H1 (cell line): ENCODE data around the gene NDUFV1.

Experiments used
- BCL11A ChIP-seq, 2 experiments: IDR thresholded peaks; one replicate each; pipeline ENCODE4 v1.6.1; 2011; ENCODE audit warnings: low read depth in 2 of 2, low read length in 2 of 2, mild to moderate bottlenecking in 2 of 2
- CTBP2 ChIP-seq: IDR thresholded peaks from 2 replicates; pipeline ENCODE4 v1.7.0; 2011; ENCODE audit warnings: borderline replicate concordance, mild to moderate bottlenecking, moderate library complexity, mixed read lengths, low read length; ENCODE audit not compliant: insufficient read depth, insufficient read length
- EZH2 ChIP-seq: fragments of 200-600 bp; sonication (generic); IDR thresholded peaks from 2 replicates; pipeline ENCODE4 v1.7.1; 2012; ENCODE audit warnings: low read depth, mild to moderate bottlenecking, moderate library complexity, low read length, inconsistent platforms; ENCODE audit not compliant: severe bottlenecking
- JUN ChIP-seq: IDR thresholded peaks from 2 replicates; pipeline ENCODE4 v1.6.1; 2011; ENCODE audit warnings: low read depth, mild to moderate bottlenecking, improper control_type of control experiment, low read length
- MAFK ChIP-seq: IDR thresholded peaks from 2 replicates; pipeline ENCODE4 v1.6.1; 2012; ENCODE audit warnings: low read depth, mild to moderate bottlenecking, improper control_type of control experiment, low read length
- POLR2A ChIP-seq, 2 experiments: IDR thresholded peaks; 1 replicate in 1 of 2; 2 replicates in 1 of 2; pipeline ENCODE4 v1.6.1; 2011; ENCODE audit warnings: low read depth in 2 of 2, low read length in 2 of 2, mild to moderate bottlenecking in 2 of 2; ENCODE audit errors: control extremely low read depth in 1 of 2
- POU5F1 ChIP-seq: IDR thresholded peaks from 2 replicates; pipeline ENCODE4 v1.6.1; 2011; ENCODE audit warnings: low read depth, mild to moderate bottlenecking, low read length, moderate library complexity
- RAD21 ChIP-seq, 2 experiments: IDR thresholded peaks in 1 of 2; conservative IDR thresholded peaks in 1 of 2; 2 replicates each; pipeline ENCODE4 v1.6.1; 2011; ENCODE audit warnings: low read depth in 2 of 2, low read length in 2 of 2, improper control_type of control experiment in 1 of 2, inconsistent platforms in 1 of 2, mild to moderate bottlenecking in 1 of 2, moderate library complexity in 1 of 2
- RFX5 ChIP-seq: IDR thresholded peaks from 2 replicates; pipeline ENCODE4 v1.6.1; 2011; ENCODE audit warnings: low read depth, low read length, improper control_type of control experiment, borderline replicate concordance
- SP1 ChIP-seq: IDR thresholded peaks from 2 replicates; pipeline ENCODE4 v1.6.1; 2011; ENCODE audit warnings: low read depth, low read length
- USF2 ChIP-seq: IDR thresholded peaks from 2 replicates; pipeline ENCODE4 v1.6.1; 2011; ENCODE audit warnings: low read length, improper control_type of control experiment
- YY1 ChIP-seq: IDR thresholded peaks from 2 replicates; pipeline ENCODE4 v1.6.1; 2011; ENCODE audit warnings: low read depth, mild to moderate bottlenecking, low read length
- TF ChIP-seq, protein P1 (sequence below), 3 experiments: IDR thresholded peaks; 1 replicate in 2 of 3; 2 replicates in 1 of 3; pipeline versions ENCODE4 v1.5.1 to v1.6.1; 2011; ENCODE audit warnings: low read length in 3 of 3, mild to moderate bottlenecking in 3 of 3, inconsistent platforms in 2 of 3, low read depth in 1 of 3, moderate library complexity in 1 of 3; ENCODE audit not compliant: insufficient read depth in 1 of 3; ENCODE audit errors: control extremely low read depth in 1 of 3

GRCh38 chr11:67631853-67632174 is 25.1 kb downstream of the NDUFV1 start:
- TF ChIP-seq, protein P1, sequence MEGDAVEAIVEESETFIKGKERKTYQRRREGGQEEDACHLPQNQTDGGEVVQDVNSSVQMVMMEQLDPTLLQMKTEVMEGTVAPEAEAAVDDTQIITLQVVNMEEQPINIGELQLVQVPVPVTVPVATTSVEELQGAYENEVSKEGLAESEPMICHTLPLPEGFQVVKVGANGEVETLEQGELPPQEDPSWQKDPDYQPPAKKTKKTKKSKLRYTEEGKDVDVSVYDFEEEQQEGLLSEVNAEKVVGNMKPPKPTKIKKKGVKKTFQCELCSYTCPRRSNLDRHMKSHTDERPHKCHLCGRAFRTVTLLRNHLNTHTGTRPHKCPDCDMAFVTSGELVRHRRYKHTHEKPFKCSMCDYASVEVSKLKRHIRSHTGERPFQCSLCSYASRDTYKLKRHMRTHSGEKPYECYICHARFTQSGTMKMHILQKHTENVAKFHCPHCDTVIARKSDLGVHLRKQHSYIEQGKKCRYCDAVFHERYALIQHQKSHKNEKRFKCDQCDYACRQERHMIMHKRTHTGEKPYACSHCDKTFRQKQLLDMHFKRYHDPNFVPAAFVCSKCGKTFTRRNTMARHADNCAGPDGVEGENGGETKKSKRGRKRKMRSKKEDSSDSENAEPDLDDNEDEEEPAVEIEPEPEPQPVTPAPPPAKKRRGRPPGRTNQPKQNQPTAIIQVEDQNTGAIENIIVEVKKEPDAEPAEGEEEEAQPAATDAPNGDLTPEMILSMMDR (IDR thresholded peaks at IDR 0.05; ENCODE audit: control extremely low read depth in 1 of 3, insufficient read depth in 1 of 3, low read depth in 1 of 3, low read length in 3 of 3): no peak
- TF ChIP-seq RFX5 (no peak), RAD21 (IDR thresholded peaks at IDR 0.05 in 1 of 2, conservative IDR thresholded peaks at IDR 0.05 in 1 of 2; ENCODE audit: low read depth in 2 of 2, low read length in 2 of 2) (no peak), POU5F1 (no peak), POLR2A (IDR thresholded peaks at IDR 0.05; ENCODE audit: control extremely low read depth in 1 of 2, low read depth in 2 of 2, low read length in 2 of 2) (no peak), CTBP2 (no peak), SP1 (no peak), MAFK (no peak), BCL11A (IDR thresholded peaks at IDR 0.05; ENCODE audit: low read depth in 2 of 2, low read length in 2 of 2) (no peak), JUN (no peak), EZH2 (no peak), YY1 (no peak), USF2 (no peak)
